ENCODE data around the gene ACTN2.

Gene ACTN2

GRCh38 chr1:236701782-236702181 is 15.5 kb downstream of the ACTN2 start:
- TF ChIP-seq CTCF (IDR thresholded peaks at IDR 0.05; ENCODE audit: control insufficient read depth, insufficient read depth, low read depth, low read length, missing control alignments), result no peak
- no peak for DNase-seq (ENCODE audit: low read depth)
- H3K4me3 ChIP-seq (ENCODE audit: control insufficient read depth, low read depth, low read length), result no peak overlapping the region

- no peak for TF ChIP-seq CTCF (IDR thresholded peaks at IDR 0.05; ENCODE audit: control insufficient read depth, insufficient read depth, low read depth, low read length, missing control alignments)
- DNase-seq (ENCODE audit: low read depth), result no peak
- no peak overlapping the region for H3K4me3 ChIP-seq (ENCODE audit: control insufficient read depth, low read depth, low read length)
Observed at GRCh38 chr1:236702791-236703394, 16.6 kb downstream of the ACTN2 start.

GRCh38 chr1:236705771-236706170 is 19.5 kb downstream of the ACTN2 start:
- DNase-seq (ENCODE audit: low read depth), result no peak
- TF ChIP-seq CTCF (IDR thresholded peaks at IDR 0.05; ENCODE audit: control insufficient read depth, insufficient read depth, low read depth, low read length, missing control alignments), result no peak
- no peak overlapping the region for H3K4me3 ChIP-seq (ENCODE audit: control insufficient read depth, low read depth, low read length)

- no peak for TF ChIP-seq CTCF (IDR thresholded peaks at IDR 0.05; ENCODE audit: control insufficient read depth, insufficient read depth, low read depth, low read length, missing control alignments)
- DNase-seq (ENCODE audit: low read depth), result no peak
- H3K4me3 ChIP-seq (ENCODE audit: control insufficient read depth, low read depth, low read length), result no peak overlapping the region
Observed at GRCh38 chr1:236706183-236706582, 19.9 kb downstream of the ACTN2 start.

GRCh38 chr1:236710328-236710892 is 24.1 kb downstream of the ACTN2 start:
- no peak for DNase-seq (ENCODE audit: low read depth)
- H3K4me3 ChIP-seq (ENCODE audit: control insufficient read depth, low read depth, low read length), result no peak overlapping the region
- TF ChIP-seq CTCF (IDR thresholded peaks at IDR 0.05; ENCODE audit: control insufficient read depth, insufficient read depth, low read depth, low read length, missing control alignments), result no peak

- DNase-seq (ENCODE audit: low read depth), result no peak
- H3K4me3 ChIP-seq (ENCODE audit: control insufficient read depth, low read depth, low read length), result no peak overlapping the region
- TF ChIP-seq CTCF (IDR thresholded peaks at IDR 0.05; ENCODE audit: control insufficient read depth, insufficient read depth, low read depth, low read length, missing control alignments), result no peak
Observed at GRCh38 chr1:236716160-236716559, 29.9 kb downstream of the ACTN2 start.

Measured in AG09309 (cell line).